ENCODE results near the gene RSRP1. TPM values are rescaled to one million over a fixed set of nuclear protein-coding genes. Genes with fewer than 3 reads are reported as not detected.

Gene RSRP1
- total and polyA plus RNA-seq, 2 of the 13 experiments (the other 11 are each of a cell fraction or from before 2014, with no cell fraction given), result 43.9 to 52.8 TPM

DNA sequence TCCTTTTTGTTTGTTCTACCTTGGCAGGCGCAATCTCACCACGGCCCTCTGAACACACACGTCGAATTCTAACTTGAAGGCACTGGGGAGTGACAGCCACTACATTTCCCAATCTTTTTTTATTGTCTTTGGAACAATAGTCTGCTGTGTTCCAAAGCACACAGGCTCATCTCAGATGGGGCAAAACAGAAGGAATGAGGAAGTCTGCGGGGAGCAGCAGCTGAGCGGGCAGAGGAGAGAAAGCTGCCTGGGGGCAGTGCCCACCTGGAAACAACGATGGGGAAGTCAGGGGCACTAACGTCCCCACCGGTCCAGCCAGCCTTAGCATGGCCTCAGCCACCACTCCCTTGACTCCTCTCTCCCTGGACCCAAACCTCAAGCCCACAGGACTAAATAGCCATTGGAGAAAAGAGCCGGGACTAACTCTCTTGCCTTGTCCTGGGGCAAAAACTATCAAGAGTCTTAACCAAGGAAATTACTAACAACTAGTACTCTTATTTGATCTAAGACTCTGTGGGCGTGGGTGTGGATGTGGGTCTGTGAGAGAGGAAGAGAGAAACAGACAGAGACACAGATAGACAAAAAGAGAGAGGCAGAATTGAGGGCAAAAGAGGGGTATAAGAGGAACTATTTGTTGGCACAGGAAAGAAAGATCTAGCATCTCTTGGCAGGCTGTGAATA is 49.1 kb downstream of the RSRP1 start (continued):
- TF ChIP-seq, protein P1, sequence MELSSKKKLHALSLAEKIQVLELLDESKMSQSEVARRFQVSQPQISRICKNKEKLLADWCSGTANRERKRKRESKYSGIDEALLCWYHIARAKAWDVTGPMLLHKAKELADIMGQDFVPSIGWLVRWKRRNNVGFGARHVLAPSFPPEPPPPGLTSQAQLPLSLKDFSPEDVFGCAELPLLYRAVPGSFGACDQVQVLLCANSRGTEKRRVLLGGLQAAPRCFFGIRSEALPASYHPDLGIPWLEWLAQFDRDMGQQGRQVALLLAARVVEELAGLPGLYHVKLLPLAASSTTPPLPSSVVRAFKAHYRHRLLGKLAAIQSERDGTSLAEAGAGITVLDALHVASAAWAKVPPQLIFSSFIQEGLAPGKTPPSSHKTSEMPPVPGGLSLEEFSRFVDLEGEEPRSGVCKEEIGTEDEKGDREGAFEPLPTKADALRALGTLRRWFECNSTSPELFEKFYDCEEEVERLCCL (CRISPR knock-in tag; IDR thresholded peaks at IDR 0.05; ENCODE audit: borderline replicate concordance), result no peak
- TF ChIP-seq CEBPG (CRISPR knock-in tag; IDR thresholded peaks at IDR 0.05), result peak; percentile 6; the same call in 1 of the 2 replicates
- no peak for TF ChIP-seq HOXD1 (CRISPR knock-in tag; IDR thresholded peaks at IDR 0.05)
- TF ChIP-seq, protein P2, sequence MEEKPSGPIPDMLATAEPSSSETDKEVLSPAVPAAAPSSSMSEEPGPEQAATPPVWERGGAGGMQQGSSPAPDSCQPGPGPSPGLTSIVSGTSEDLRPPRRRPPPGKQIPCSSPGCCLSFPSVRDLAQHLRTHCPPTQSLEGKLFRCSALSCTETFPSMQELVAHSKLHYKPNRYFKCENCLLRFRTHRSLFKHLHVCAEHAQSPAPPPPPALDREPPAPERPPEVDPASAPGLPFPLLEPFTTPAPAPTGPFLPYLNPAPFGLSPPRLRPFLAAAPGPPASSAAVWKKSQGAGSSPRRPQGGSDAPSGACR (CRISPR knock-in tag; IDR thresholded peaks at IDR 0.05), result no peak
- no peak for TF ChIP-seq ISL2 (CRISPR knock-in tag; IDR thresholded peaks at IDR 0.05)
- peak; percentile 32; the same call in 1 of the 2 replicates for TF ChIP-seq CEBPB (IDR thresholded peaks at IDR 0.05; ENCODE audit: borderline replicate concordance, low read depth, low read length)
- no peak for TF ChIP-seq ZNF484 (CRISPR knock-in tag; IDR thresholded peaks at IDR 0.05; ENCODE audit: borderline replicate concordance, low read depth)
- TF ChIP-seq ZNF557 (CRISPR knock-in tag; IDR thresholded peaks at IDR 0.05), result no peak
- TF ChIP-seq, protein P3, sequence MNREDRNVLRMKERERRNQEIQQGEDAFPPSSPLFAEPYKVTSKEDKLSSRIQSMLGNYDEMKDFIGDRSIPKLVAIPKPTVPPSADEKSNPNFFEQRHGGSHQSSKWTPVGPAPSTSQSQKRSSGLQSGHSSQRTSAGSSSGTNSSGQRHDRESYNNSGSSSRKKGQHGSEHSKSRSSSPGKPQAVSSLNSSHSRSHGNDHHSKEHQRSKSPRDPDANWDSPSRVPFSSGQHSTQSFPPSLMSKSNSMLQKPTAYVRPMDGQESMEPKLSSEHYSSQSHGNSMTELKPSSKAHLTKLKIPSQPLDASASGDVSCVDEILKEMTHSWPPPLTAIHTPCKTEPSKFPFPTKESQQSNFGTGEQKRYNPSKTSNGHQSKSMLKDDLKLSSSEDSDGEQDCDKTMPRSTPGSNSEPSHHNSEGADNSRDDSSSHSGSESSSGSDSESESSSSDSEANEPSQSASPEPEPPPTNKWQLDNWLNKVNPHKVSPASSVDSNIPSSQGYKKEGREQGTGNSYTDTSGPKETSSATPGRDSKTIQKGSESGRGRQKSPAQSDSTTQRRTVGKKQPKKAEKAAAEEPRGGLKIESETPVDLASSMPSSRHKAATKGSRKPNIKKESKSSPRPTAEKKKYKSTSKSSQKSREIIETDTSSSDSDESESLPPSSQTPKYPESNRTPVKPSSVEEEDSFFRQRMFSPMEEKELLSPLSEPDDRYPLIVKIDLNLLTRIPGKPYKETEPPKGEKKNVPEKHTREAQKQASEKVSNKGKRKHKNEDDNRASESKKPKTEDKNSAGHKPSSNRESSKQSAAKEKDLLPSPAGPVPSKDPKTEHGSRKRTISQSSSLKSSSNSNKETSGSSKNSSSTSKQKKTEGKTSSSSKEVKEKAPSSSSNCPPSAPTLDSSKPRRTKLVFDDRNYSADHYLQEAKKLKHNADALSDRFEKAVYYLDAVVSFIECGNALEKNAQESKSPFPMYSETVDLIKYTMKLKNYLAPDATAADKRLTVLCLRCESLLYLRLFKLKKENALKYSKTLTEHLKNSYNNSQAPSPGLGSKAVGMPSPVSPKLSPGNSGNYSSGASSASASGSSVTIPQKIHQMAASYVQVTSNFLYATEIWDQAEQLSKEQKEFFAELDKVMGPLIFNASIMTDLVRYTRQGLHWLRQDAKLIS (CRISPR knock-in tag; IDR thresholded peaks at IDR 0.05), result no peak
- TF ChIP-seq HIC2 (CRISPR knock-in tag; IDR thresholded peaks at IDR 0.05; ENCODE audit: low read depth), result 0 out of 2 replicates have a peak, but pooled peaks have one; percentile 60
- TF ChIP-seq MEF2D (CRISPR knock-in tag; IDR thresholded peaks at IDR 0.05), result no peak
- peak; percentile 84; the same call in 1 of the 2 replicates for TF ChIP-seq ELF3 (CRISPR knock-in tag; IDR thresholded peaks at IDR 0.05)
- TF ChIP-seq, protein P4, sequence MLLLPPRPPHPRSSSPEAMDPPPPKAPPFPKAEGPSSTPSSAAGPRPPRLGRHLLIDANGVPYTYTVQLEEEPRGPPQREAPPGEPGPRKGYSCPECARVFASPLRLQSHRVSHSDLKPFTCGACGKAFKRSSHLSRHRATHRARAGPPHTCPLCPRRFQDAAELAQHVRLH (CRISPR knock-in tag; IDR thresholded peaks at IDR 0.05; ENCODE audit: borderline replicate concordance, low read depth), result no peak
- TF ChIP-seq NFRKB (IDR thresholded peaks at IDR 0.05), result no peak
- TF ChIP-seq ELF1 (CRISPR knock-in tag; IDR thresholded peaks at IDR 0.05), result peak; percentile 79
- TF ChIP-seq ZFAT (CRISPR knock-in tag; conservative IDR thresholded peaks at IDR 0.05), result no peak
- TF ChIP-seq FOXO1 (CRISPR knock-in tag; IDR thresholded peaks at IDR 0.05), result no peak
- TF ChIP-seq HNRNPL (IDR thresholded peaks at IDR 0.05; ENCODE audit: low read depth, low read length), result 0 out of 2 replicates have a peak, but pooled peaks have one; percentile 75
- no peak for TF ChIP-seq RAD51 (IDR thresholded peaks at IDR 0.05; ENCODE audit: borderline replicate concordance)
- peak; percentile 34; the same call in 1 of the 2 replicates for TF ChIP-seq PATZ1 (CRISPR knock-in tag; IDR thresholded peaks at IDR 0.05)
